ENCODE measurements around the gene ZNF518A.
"Not testable (repeated sequence)": the region's sequence is repeated elsewhere in the genome, so short reads cannot be mapped to it uniquely, and the experiment has no call there.

The ZNF518A gene

DNA sequence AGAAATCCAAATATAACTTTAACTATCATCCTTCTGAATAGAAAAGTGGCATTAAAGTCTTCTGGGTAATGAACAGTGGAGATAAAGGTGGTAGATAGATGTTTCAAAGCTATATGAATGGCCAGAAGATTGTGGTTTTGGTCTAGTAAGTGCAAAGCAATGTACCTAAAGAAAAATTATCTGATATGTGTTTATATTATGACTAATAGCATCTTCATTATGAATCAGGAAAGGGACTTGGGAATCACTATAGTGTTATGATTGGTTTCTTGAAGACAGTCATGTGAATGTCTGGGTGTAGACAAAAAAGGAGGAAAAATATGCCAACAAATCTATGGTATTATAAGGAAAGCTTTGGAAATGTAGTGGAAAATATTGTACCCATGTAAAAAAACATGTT is 3.0 kb downstream of the ZNF518A start:
- no peak for DNase-seq

DNA sequence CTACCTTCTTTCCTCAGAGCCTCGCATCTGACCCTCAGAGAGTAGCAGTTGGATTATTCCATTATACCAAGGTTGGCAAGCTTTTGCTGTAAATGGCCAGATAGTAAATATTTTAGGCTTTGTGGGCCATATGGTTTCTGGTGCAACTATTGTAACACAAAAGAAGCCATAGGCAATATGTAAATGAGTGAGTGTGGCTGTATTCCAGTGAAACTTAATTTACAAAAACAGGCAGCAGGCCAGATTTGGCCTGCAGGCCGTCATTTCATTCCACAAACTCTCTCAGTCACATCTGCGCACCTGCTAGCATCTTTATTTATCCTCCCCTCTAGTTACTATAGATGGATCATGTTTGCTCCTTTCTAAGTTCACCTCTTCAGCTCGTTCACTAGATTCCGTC is 6.7 kb downstream of the ZNF518A start:
- no peak for DNase-seq

- no peak for DNase-seq
These were observed 7.5 kb downstream of the ZNF518A start for GRCh38 chr10:96137567-96137966.

DNA sequence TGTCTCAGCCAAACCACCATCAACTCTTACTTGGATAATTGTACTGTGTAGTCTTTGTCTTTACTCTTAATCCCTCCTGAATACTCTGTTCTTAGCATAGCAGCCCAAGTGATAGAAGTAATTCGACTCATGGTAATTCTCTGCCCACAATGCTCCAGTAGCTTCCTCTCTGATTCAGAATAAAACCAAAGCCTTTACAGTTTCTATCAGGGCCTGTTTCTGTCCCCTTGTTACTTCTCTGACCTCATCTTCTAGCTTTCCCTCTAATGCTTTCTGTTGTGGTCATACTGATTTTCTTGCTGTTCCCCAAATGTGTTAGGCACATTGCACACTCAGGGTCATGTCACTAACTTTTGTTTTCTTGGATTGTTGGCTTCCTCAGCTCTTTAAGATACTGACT is 8.0 kb downstream of the ZNF518A start:
- DNase-seq: no peak

- DNase-seq: no peak
These were observed 22.3 kb downstream of the ZNF518A start for GRCh38 chr10:96152437-96152836.

- DNase-seq: peak; percentile 1 to 6
These were observed 23.0 kb downstream of the ZNF518A start for GRCh38 chr10:96153070-96153469.

GRCh38 chr10:96165726-96166125 is 35.6 kb downstream of the ZNF518A start:
- no peak for DNase-seq

GRCh38 chr10:96168546-96168945 is 38.4 kb downstream of the ZNF518A start:
- DNase-seq: no peak

DNA sequence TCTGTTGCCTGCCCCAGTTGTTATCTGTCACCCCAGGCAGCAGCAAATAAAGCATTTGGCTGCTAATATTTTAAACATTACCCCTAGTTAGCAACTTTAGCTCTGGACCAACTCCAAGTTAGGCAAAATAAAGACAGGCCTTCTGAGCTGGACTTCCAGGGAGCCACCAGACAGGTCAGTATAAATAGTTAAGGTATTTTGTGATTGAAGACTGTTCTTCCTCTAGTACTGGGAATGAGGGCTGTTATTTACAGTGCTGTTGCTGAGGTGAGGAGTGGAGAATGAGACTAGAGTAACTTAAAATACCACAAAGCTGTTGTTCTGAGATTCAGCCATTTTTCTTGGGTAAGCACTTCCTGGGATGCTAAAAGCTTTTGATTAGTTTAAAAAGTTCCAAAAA is 40.1 kb downstream of the ZNF518A start:
- DNase-seq: no peak

DNA sequence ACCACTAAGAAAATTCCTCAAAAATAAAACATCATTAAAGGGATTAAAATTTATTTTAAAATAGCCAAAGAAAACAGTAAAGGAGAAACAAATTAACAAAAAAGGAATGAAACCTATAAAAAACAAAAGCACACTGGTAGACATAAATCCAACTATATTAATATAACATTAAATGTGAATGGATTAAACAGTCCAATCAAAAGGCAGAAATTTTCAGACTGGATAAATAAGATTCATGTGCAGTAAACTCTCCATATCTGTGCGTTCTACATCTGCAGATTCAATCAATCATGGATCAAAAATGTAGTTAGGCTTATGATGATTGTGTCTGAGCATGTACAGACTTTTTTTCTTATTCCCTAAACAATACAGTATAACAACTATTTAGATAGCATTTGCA is 42.6 kb downstream of the ZNF518A start:
- DNase-seq: no peak

DNA sequence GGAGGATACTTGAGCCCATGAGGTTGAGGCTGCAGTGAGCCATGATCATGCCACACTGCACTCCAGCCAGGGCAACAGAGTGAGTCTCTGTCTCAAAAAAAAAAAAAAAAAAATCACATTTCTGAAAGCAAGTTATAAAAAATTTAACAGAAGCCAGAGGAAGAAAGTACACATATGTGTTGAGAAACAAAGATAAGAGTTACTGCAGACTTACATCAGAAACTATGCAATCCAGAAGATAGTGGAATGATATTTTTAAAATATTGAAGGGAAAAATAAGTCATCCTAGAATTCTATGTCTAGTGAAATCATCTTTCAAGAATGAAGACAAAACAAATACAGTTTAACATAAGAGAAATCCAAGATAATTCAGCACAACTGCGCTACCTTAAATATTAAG is 46.9 kb downstream of the ZNF518A start:
- DNase-seq: no peak

DNA sequence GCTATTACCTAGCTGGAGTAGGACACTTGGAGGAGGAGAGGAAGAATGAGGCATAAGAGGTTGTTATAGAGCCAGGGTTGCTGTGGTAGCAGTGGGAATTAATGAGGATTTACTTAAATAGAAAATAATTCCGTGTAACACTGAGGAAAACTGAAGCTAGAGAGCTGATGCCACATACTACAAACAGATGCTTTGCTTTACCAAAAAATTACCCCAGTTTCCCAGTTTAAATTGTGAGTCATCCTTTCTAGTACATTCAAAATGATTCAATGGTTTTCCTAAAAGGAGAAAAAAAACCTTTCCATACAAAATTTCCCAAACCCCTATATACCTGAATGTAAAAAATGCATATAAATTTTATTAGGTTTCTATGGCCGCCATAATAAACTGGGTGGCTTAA is 58.3 kb downstream of the ZNF518A start:
- DNase-seq: no peak

DNA sequence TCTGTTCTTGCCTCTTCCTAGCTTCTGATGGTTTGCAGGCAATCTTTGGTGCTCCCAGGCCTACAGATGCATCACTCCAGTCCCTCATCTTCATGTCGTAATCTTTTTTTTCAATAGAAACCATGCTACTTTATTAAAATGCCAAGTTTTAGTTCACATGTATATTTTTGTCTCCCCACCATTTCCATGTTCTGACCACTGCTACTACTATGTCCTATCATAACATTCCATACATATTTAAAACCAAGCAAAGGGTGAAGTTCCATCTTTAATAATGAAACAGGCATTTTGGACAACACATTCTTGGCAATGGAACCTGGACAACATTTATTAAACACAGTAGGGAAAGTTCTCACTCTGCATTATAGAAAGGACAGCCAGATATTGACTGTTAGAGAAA is 58.8 kb downstream of the ZNF518A start:
- no peak for DNase-seq

DNA sequence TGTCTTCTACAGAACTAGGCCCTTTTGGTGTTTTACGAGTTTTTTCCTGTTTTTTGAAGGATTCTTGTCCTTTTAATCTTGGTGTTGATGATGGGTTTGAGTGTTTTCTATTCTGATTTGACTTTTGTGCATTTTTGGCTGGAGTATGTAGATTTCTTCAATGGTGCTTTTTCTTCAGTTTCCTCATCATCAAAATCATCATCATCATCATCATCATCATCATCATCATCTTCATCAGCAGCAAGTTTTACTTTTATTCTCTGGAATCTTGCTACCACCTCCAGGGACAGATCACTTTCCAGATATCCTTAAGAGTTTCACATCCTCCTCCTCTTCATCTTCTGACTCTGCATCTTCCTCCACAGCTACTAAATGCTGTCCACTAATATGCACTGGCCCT is 59.4 kb downstream of the ZNF518A start:
- DNase-seq: not testable (repeated sequence)

GRCh38 chr10:96201525-96201924 is 71.4 kb downstream of the ZNF518A start:
- no peak for DNase-seq

- DNase-seq: no peak
These were observed 75.5 kb downstream of the ZNF518A start for GRCh38 chr10:96205580-96205979.

- DNase-seq: no peak
These were observed 78.2 kb downstream of the ZNF518A start for GRCh38 chr10:96208271-96208670.

- DNase-seq: no peak
These were observed 78.8 kb downstream of the ZNF518A start for GRCh38 chr10:96208946-96209345.

GRCh38 chr10:96211764-96212163 is 81.7 kb downstream of the ZNF518A start:
- no peak for DNase-seq

DNA sequence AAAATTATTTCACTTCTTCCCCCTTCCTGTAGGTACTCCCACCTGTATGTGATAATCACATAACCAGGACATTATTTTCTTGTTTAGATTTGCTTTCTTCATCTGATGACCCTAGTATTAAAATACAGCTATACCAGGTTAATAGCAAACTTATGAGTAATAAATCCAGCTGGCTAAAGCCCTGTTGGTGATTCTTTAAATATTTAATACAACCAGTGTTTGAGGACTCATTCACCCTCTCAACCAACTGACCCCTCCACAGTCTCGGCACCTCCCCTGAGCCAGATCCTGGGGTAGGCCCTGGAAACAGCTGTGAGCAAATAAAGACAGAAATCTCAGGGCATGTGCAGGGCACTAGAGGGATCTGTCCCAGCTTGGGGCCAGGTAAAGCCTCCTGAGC is 82.8 kb downstream of the ZNF518A start:
- no peak for DNase-seq

Measured in activated CD4-positive, alpha-beta T cell treated with anti-CD3 and anti-CD28 coated beads, Interleukin-2, amount 50 U/mL, for 48 hours (primary cell).